Bronchus fibroblast of lung (primary cell): ENCODE results near the gene SERP2. TPM values are rescaled to one million over a fixed set of nuclear protein-coding genes. Genes with fewer than 3 reads are reported as not detected.

ENCODE experiments used
- total RNA-seq: library from RNA; depleted of rRNA; stranded (reverse); fragments of >200 nt; gene quantifications from 2 replicates; pipeline ENCODE4 v1.2.3, GENCODE V29; 2015

The SERP2 gene
- total RNA-seq = 4.0 and 5.4 TPM in 2 replicates

DNA sequence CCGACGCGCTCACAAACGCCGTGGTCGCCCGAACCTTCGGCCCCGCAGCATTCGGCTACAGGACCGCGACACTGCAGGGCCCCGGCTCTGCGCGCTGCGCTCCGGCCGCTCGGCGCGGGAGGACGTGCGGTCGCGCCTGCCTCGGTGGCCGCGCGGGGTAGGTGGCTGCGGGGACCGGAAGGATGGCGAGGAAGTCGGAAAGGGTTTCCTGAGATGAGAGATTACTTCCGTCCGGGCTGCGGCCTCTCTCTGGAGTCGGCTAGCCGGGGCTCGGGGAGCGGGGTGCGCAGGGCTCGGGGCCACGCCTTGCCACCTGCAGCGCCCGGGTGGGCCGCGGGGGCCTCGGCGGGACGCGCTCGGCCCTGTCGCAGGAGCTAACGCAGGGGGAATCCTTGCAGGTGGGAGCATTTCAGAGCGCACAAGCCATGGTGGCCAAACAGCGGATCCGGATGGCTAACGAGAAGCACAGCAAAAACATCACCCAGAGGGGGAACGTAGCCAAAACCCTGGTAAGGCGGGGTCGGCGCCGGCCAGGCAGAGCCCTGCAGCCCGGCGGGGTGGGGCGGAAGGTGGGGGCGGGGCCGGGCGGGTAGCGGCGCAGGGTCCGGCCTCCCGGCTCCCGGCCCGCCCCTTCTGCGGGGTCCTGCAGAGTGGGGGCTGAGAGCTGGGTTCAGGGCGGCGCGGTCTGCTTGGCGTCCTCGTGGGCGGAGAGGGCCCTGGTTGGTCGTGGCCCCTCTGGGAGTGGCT, at the start of gene SERP2:
TSS of gene SERP2 (plus strand) at position 224 of the 747 bp plus-strand sequence. CDS start at position 426, 202 bp downstream.

Other genes with a start within 250 kb of the SERP2 start
- 41.2 and 43.5 TPM in 2 replicates for gene TSC22D1, start 202.5 kb downstream of the SERP2 start, total RNA-seq